T-cell (primary cell): Measurements from ENCODE around the gene REXO4. TPM values are rescaled to one million over a fixed set of nuclear protein-coding genes. Genes with fewer than 3 reads are reported as not detected.
A peak's percentile ranks its signal among the peaks of the same experiment; 100 is the strongest.

Source experiments
- ATAC-seq, 4 experiments: fragments of 200-7000 bp in 3 of 4; fragments of 150-1000 bp in 1 of 4; cut with Tn5 transposase; replicated peaks in 1 of 4; 1 replicate in 3 of 4; 2 replicates in 1 of 4; pipeline ENCODE4 v1.10.0; 2021; ENCODE audit warnings: moderate library complexity in 3 of 4, mild to moderate bottlenecking in 2 of 4, moderate number of reproducible peaks in 1 of 4
- CTCF ChIA-PET, 2 donors: fragments of 300-600 bp; sonication (Branson Sonifier 250); formaldehyde crosslinking; loops; one replicate each; lab custom pipeline; 2022; ENCODE audit warnings: antibody characterized with exemption in 2 of 2; lab: Charles Lee
- POLR2A ChIA-PET, 2 donors: fragments of 300-600 bp; sonication (Branson Sonifier 250); formaldehyde crosslinking; loops; one replicate each; lab custom pipeline; 2022; ENCODE audit warnings: antibody characterized with exemption in 2 of 2; lab: Charles Lee
- DNase-seq, 35 experiments: peaks; one replicate each; pipeline versions ENCODE4 v3.0.0 to v3.0.0-alpha.2; 2013 to 2023
- H3K27ac ChIP-seq: one replicate; pipeline ENCODE4 v1.5.1; 2013; ENCODE audit warnings: low read length
- H3K27me3 ChIP-seq, 2 experiments: replicated peaks in 1 of 2; 1 replicate in 1 of 2; 2 replicates in 1 of 2; pipeline versions ENCODE4 v1.6.1 to v1.7.0; 2013; ENCODE audit warnings: low read length in 1 of 2, mixed read lengths in 1 of 2; ENCODE audit not compliant: control insufficient read depth in 2 of 2, insufficient read depth in 2 of 2; ENCODE audit errors: extremely low read depth in 1 of 2
- H3K36me3 ChIP-seq, 2 donors: 1 replicate in 1 of 2; 2 replicates in 1 of 2; pipeline versions ENCODE4 v1.6.1 to v1.7.0; 2013; ENCODE audit warnings: low read length in 1 of 2; ENCODE audit not compliant: control insufficient read depth in 2 of 2, insufficient read depth in 1 of 2; ENCODE audit errors: extremely low read depth in 1 of 2
- H3K4me1 ChIP-seq, 2 experiments: 1 replicate in 1 of 2; 2 replicates in 1 of 2; pipeline versions ENCODE4 v1.6.1 to v1.7.0; 2013; ENCODE audit warnings: low read length in 2 of 2, mixed read lengths in 1 of 2; ENCODE audit not compliant: insufficient read depth in 2 of 2, control insufficient read depth in 1 of 2; ENCODE audit errors: extremely low read depth in 1 of 2
- H3K4me3 ChIP-seq, 2 donors: 1 replicate in 1 of 2; 2 replicates in 1 of 2; pipeline versions ENCODE4 v1.5.1 to v1.7.0; 2013; ENCODE audit warnings: mild to moderate bottlenecking in 2 of 2, low read length in 1 of 2, moderate library complexity in 1 of 2; ENCODE audit not compliant: control insufficient read depth in 1 of 2; ENCODE audit errors: extremely low read depth in 1 of 2
- H3K9me3 ChIP-seq: 2 replicates; pipeline ENCODE4 v1.7.0; 2013
- H3K27ac Mint-ChIP-seq, 2 donors: one replicate each; pipeline ENCODE4 v1.8.0; 2020 to 2021; ENCODE audit warnings: mild to moderate bottlenecking in 2 of 2, mixed read lengths in 2 of 2
- H3K27me3 Mint-ChIP-seq, 2 donors: one replicate each; pipeline ENCODE4 v1.8.0; 2021 to 2022; ENCODE audit warnings: mixed read lengths in 2 of 2
- H3K36me3 Mint-ChIP-seq: one replicate; pipeline ENCODE4 v1.8.0; 2021; ENCODE audit warnings: mixed read lengths
- H3K4me1 Mint-ChIP-seq, 3 donors: one replicate each; pipeline ENCODE4 v1.8.0; 2020 to 2022; ENCODE audit warnings: mixed read lengths in 3 of 3, mild to moderate bottlenecking in 1 of 3
- H3K4me3 Mint-ChIP-seq, 3 donors: one replicate each; pipeline ENCODE4 v1.8.0; 2020 to 2022; ENCODE audit warnings: mild to moderate bottlenecking in 3 of 3, mixed read lengths in 3 of 3, moderate library complexity in 3 of 3
- H3K9me3 Mint-ChIP-seq, 3 donors: one replicate each; pipeline ENCODE4 v1.8.0; 2020 to 2022; ENCODE audit warnings: mixed read lengths in 3 of 3
- WGBS: methylation state at CpG from one replicate; pipeline ENCODE4 v1.1.5; 2013; ENCODE audit warnings: missing lambda C conversion rate; ENCODE audit not compliant: insufficient coverage; 5-methylcytosine and 5-hydroxymethylcytosine counted together
- total RNA-seq, 35 experiments: library from RNA in 6 of 35; stranded (reverse) in 6 of 35; fragments of 120-200 nt in 1 of 35; gene quantifications; one replicate each; pipeline versions ENCODE4 v1.2.1 to v1.2.4 and lab custom pipeline; 2013 to 2026

Gene REXO4, protein sequence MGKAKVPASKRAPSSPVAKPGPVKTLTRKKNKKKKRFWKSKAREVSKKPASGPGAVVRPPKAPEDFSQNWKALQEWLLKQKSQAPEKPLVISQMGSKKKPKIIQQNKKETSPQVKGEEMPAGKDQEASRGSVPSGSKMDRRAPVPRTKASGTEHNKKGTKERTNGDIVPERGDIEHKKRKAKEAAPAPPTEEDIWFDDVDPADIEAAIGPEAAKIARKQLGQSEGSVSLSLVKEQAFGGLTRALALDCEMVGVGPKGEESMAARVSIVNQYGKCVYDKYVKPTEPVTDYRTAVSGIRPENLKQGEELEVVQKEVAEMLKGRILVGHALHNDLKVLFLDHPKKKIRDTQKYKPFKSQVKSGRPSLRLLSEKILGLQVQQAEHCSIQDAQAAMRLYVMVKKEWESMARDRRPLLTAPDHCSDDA
- total RNA-seq (10 to 100 TPM; 23.6 to 44.5 (median 34.9) TPM), total RNA-seq (lab: John Stamatoyannopoulos, UW) (25.4 to 125 (median 53.6) reads per million in 29 experiments)
- total RNA-seq (2013), result 23.1 TPM

DNA sequence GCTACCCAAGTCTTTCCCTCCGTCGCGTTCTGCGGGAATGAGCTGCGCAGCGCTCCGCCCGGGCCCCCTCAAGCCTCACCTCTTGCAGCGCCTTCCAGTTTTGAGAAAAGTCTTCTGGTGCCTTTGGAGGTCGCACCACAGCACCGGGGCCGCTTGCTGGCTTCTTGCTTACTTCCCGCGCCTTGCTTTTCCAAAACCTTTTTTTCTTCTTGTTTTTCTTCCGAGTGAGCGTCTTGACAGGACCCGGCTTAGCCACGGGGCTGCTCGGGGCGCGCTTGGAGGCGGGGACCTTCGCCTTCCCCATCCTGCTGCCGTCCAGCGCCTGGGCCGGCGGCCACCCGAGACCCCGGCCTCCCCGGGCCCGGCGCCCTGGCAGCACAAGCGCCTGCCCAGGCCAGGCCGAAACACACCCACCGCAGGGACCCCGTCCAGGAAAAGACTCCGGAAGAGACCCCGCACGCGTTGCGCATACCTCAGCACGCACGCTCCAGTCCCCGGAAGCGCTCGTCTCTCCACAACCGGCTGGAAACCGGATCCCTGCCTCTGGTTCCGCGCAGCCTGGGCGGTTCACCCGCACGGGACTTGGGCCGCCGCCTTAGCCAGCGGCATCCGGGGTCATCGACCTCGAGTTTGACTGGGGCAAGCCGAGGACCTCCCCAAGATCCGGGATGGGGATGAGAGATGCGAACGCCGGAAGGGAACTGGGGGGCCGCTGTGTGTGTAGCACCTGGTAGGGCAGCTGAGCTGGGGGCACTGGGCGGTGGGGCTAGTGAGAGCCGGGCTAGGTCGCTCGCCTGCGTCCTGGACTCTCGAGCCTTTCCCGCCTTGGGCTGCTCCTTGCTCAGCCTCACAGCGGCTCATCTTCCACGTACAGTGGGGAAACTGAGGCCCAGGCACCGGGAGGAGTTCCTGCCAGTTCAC is at the start of gene REXO4:
REXO4 (minus strand) TSS at position 470 of the 921 bp plus-strand sequence; CDS start at position 304, 166 bp downstream.
- Histone ChIP-seq H3K9me3 (no peaks in the 10 kb centered on the region), H3K36me3 (peaks cover 3 to 32% of the 10 kb centered on the region in 2 donors), H3K27me3 (no peaks in the 10 kb centered on the region), H3K4me3 (peak within 1 kb of the TSS; percentile 64 to 91), H3K27ac (peak within 1 kb of the TSS; percentile 89), H3K4me1 (peaks cover 5 to 49% of the 10 kb centered on the region in 2 experiments)
- DNase-seq (peak; percentile 68 to 90 (median 77)), ATAC-seq (peak; percentile 89 to 90 (median 90))
- peaks cover 15% of the 10 kb centered on the region for H3K36me3 Mint-ChIP-seq
- ChIA-PET CTCF (interaction anchor here in 1 of 2 donors (1.1 kb wide), 1 partner anchor 46 kb away, joined by 4 read pairs; no protein-coding TSS in a partner anchor), POLR2A (no interaction called here)
- H3K9me3 Mint-ChIP-seq, result no peaks in the 10 kb centered on the region
- H3K27ac Mint-ChIP-seq, result peak within 1 kb of the TSS; percentile 89
- H3K4me3 Mint-ChIP-seq, result peak within 1 kb of the TSS; percentile 87 to 90 (median 89)
- no peaks in the 10 kb centered on the region for H3K27me3 Mint-ChIP-seq
- peaks cover 50 to 59% (median 58%) of the 10 kb centered on the region in 3 donors for H3K4me1 Mint-ChIP-seq
- WGBS, result under 1% methylated on average over 74 of the region's 75 CpGs

DNA sequence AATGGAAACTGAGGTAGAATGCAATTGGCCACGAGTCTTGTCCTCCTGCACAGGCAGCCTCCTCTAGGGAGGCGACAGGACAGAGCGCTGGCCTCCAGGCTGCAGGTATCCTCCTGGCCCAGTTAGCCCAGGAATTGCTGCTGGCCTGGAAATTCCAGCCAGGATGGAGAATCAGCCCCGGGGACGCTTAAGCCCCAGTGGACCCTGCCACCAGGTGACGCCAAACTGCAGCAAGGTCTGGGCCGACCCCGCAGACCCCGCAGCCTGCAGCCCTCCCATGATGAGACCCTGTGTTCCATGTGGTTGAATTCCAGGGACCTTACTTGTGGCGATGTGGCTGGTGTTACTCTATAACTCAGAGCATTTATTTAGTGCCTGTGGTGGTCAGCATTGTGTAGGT is 49.3 kb upstream of the REXO4 start:
- 89% methylated on average over 10 of the region's 10 CpGs for WGBS
- CTCF ChIA-PET, result no interaction called here
- Histone ChIP-seq H3K9me3 (no peaks in the 10 kb centered on the region), H3K36me3 (peaks cover 0 to 5% of the 10 kb centered on the region in 2 donors), H3K27ac (no peak overlapping the region), H3K4me1 (no peaks in the 10 kb centered on the region), H3K27me3 (no peaks in the 10 kb centered on the region), H3K4me3 (no peak overlapping the region)
- DNase-seq (no peak), ATAC-seq (no peak)
- H3K27me3 Mint-ChIP-seq, result no peaks in the 10 kb centered on the region
- POLR2A ChIA-PET, result no interaction called here
- H3K4me1 Mint-ChIP-seq, result no peaks in the 10 kb centered on the region
- H3K4me3 Mint-ChIP-seq, result no peak overlapping the region
- H3K36me3 Mint-ChIP-seq, result no peaks in the 10 kb centered on the region
- H3K27ac Mint-ChIP-seq, result no peak overlapping the region
- H3K9me3 Mint-ChIP-seq, result no peaks in the 10 kb centered on the region

DNA sequence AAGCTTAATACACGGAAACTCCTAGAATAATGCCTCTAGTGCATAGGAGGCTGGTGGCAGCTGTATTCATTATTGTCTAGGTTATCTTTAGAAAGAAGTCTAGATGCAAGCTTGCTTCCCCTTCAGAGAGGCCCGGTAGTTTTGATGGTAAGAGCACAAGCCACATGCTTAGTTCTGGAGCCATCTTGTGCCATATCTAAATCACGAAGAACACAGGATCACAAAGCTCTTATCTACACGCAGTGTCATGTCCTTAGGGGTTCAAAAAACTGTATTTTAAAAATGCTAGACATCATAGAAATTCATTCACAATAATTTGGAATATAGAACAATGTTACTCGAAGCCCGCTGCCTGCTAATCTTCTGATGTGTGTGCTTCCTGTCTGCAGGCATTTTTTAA is 48.2 kb upstream of the REXO4 start:
- WGBS, result 44% methylated on average over 1 of the region's 6 CpGs
- no peaks in the 10 kb centered on the region for H3K27me3 Mint-ChIP-seq

DNA sequence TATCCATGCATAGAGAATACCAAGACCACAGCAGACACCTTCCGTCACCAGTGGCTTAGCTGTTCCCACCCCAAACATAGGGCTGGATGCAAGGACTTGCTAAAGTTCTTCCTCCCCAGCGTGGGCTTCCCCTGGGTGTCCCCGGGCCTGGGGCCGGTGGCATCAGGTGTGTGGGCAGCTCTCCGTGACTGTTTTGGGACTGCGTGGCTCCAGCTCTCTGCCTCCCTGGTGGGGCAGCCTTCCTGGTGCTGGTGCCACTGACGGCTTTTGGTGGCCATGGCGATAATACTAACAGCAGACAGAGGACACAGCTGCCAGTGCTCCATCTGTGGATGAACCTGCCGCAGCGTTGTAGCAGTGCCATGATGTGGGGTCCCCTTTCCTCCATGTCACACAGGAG is 46.8 kb upstream of the REXO4 start:
- Mint-ChIP-seq H3K36me3 (no peaks in the 10 kb centered on the region), H3K27me3 (no peaks in the 10 kb centered on the region), H3K4me1 (peaks cover 2 to 7% (median 6%) of the 10 kb centered on the region in 3 donors), H3K27ac (no peak overlapping the region), H3K9me3 (no peaks in the 10 kb centered on the region), H3K4me3 (no peak overlapping the region)
- ChIA-PET POLR2A (no interaction called here), CTCF (no interaction called here)
- Histone ChIP-seq H3K27me3 (no peaks in the 10 kb centered on the region), H3K27ac (no peak overlapping the region), H3K4me1 (peaks cover 0 to 8% of the 10 kb centered on the region in 2 experiments), H3K36me3 (peaks cover 0 to 5% of the 10 kb centered on the region in 2 donors), H3K9me3 (no peaks in the 10 kb centered on the region), H3K4me3 (no peak overlapping the region)
- WGBS, result 87% methylated on average over 10 of the region's 10 CpGs
- ATAC-seq (no peak), DNase-seq (no peak)

More for the DNA sequence above, 48.2 kb upstream of the REXO4 start:
- CTCF ChIA-PET, result no interaction called here
- Mint-ChIP-seq H3K36me3 (no peaks in the 10 kb centered on the region), H3K27ac (peak overlapping the region in 1 of 2 donors; percentile 8), H3K4me1 (peaks cover 0 to 6% (median 2%) of the 10 kb centered on the region in 3 donors), H3K9me3 (no peaks in the 10 kb centered on the region), H3K4me3 (no peak overlapping the region)
- H3K9me3 ChIP-seq, result no peaks in the 10 kb centered on the region
- POLR2A ChIA-PET, result interaction anchor here in 1 of 2 donors (0.9 kb wide), 1 partner anchor 14 kb away, joined by 4 read pairs; no protein-coding TSS in a partner anchor
- H3K36me3 ChIP-seq, result peaks cover 0 to 5% of the 10 kb centered on the region in 2 donors
- no peak for ATAC-seq
- H3K27ac ChIP-seq, result no peak overlapping the region
- H3K27me3 ChIP-seq, result no peaks in the 10 kb centered on the region
- H3K4me3 ChIP-seq, result no peak overlapping the region
- DNase-seq, result no peak
- H3K4me1 ChIP-seq, result peaks cover 0 to under 1% of the 10 kb centered on the region in 2 experiments

DNA sequence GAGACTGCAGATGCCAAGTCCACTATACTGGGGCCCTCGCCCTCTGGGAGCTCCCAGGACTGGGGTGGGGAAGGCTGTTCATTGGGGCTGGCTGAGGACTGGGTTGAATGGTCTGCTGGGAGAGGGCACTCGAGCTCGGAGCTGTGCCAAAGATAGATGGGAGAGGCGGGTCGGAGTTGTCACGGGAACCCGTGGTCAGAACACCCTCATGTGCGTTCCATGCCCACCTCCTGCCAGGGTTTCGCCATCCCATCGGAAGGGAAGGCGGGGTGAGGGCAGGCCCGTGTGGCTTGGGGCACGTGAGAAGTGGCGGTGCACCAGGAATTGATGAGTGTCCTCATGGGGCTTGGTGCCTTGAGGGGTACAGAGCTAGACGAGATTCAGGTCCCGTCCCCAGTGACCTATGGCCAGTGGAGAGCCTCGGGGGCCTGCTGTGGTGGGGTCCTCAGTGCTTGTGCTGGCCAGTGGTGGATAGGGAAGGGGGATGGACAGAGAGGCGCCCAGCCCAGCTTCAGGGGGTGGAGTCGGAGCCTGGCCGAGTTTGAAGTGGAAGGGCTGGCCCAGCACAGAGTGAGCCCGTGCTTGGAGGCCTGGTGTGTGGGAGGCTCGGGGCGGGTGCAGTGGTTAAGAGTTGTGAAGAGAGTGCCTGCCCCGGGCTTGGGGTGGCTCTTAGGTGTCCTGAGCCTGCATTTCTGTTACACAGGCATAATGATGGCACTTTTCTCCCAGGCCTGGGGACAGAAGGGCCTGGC is 46.2 kb upstream of the REXO4 start:
- 83% methylated on average over 19 of the region's 24 CpGs for WGBS
- no peak overlapping the region for H3K27ac ChIP-seq
- Mint-ChIP-seq H3K4me1 (peaks cover 6 to 10% (median 10%) of the 10 kb centered on the region in 3 donors), H3K27ac (no peak overlapping the region), H3K4me3 (no peak overlapping the region), H3K36me3 (no peaks in the 10 kb centered on the region), H3K27me3 (no peaks in the 10 kb centered on the region), H3K9me3 (no peaks in the 10 kb centered on the region)
- CTCF ChIA-PET, result interaction anchor here in 1 of 2 donors (1.3 kb wide), 1 partner anchor 47 kb away, joined by 4 read pairs; no protein-coding TSS in a partner anchor
- ATAC-seq (no peak), DNase-seq (no peak)
- H3K36me3 ChIP-seq, result peaks cover 0 to 4% of the 10 kb centered on the region in 2 donors
- no peaks in the 10 kb centered on the region for H3K9me3 ChIP-seq
- H3K27me3 ChIP-seq, result peaks cover 0 to under 1% of the 10 kb centered on the region in 2 experiments
- no peak overlapping the region for H3K4me3 ChIP-seq
- POLR2A ChIA-PET, result no interaction called here
- H3K4me1 ChIP-seq, result peaks cover 3 to 13% of the 10 kb centered on the region in 2 experiments
